Measurements from ENCODE around the gene TMEM91. TPM values are rescaled to one million over a fixed set of nuclear protein-coding genes. Genes with fewer than 3 reads are reported as not detected.

TMEM91 gene
- total and polyA plus RNA-seq, 2 of the 8 experiments (the other 6 are each of a cell fraction or from before 2014, with no cell fraction given), result 5.3 to 7.4 TPM

GRCh38 chr19:41328157-41328841 lies 48.0 kb upstream of the TMEM91 start:
- H4K91ac ChIP-seq (replicated peaks; ENCODE audit: insufficient read length, low read length), result peak overlapping the region; percentile 72
- WGBS, 2 experiments (ENCODE audit: extremely low coverage in 1 of 2, insufficient coverage in 1 of 2, insufficient read length in 1 of 2, insufficient replicate concordance in 2 of 2, low coverage in 1 of 2, low lambda C conversion rate in 2 of 2, missing lambda C conversion rate in 1 of 2), result 87% methylated on average over 22 of the region's 22 CpGs; no CpG with 5 or more reads in 1 of the 2 experiments
- no peak overlapping the region for H3K27ac ChIP-seq (ENCODE audit: low read depth, low read length)
- H3K23ac ChIP-seq (ENCODE audit: insufficient read length), result no peak overlapping the region
- H3K4ac ChIP-seq (replicated peaks; ENCODE audit: insufficient read length, low read depth, low read length), result peak overlapping the region; percentile 29
- TF ChIP-seq E2F6 (IDR thresholded peaks at IDR 0.05), result no peak
- TF ChIP-seq BACH1 (IDR thresholded peaks at IDR 0.05; ENCODE audit: low read length), result no peak
- TF ChIP-seq POU5F1 (IDR thresholded peaks at IDR 0.05; ENCODE audit: low read depth, low read length), result no peak
- no peak for TF ChIP-seq CHD2 (IDR thresholded peaks at IDR 0.05; ENCODE audit: low read length)
- no peak for TF ChIP-seq ASH2L (IDR thresholded peaks at IDR 0.05; ENCODE audit: low read length)
- TF ChIP-seq RFX5 (IDR thresholded peaks at IDR 0.05; ENCODE audit: borderline replicate concordance, low read depth, low read length), result no peak
- no peak for TF ChIP-seq CEBPB (IDR thresholded peaks at IDR 0.05; ENCODE audit: low read depth, low read length)
- H3K36me3 ChIP-seq (ENCODE audit: control insufficient read depth in 2 of 4, insufficient read depth in 4 of 4, low read length in 3 of 4), result no peaks in the 10 kb centered on the region
- H4K20me1 ChIP-seq (replicated peaks in 1 of 2; ENCODE audit: control insufficient read depth in 1 of 2, insufficient read depth in 2 of 2, low read length in 2 of 2), result peaks cover 0 to 4% of the 10 kb centered on the region in 2 experiments
- H2BK120ac ChIP-seq (replicated peaks; ENCODE audit: low read depth, low read length), result no peak overlapping the region
- peaks cover 0 to 9% (median 0%) of the 10 kb centered on the region in 4 experiments; a peak in 3 of 7 replicates for H3K27me3 ChIP-seq (replicated peaks in 1 of 4; ENCODE audit: control insufficient read depth in 3 of 4, extremely low read depth in 1 of 4, insufficient read depth in 3 of 4, low read length in 3 of 4)
- no peak overlapping the region for H2AFZ ChIP-seq (ENCODE audit: low read length)
- ChIA-PET CTCF (ENCODE audit: partially characterized antibody) (interaction anchor here (0.6 to 1.6 kb wide), 2 partner anchors 38 to 442 kb away, joined by 3 to 5 read pairs; no protein-coding TSS in a partner anchor), POLR2A (ENCODE audit: partially characterized antibody) (interaction anchor here (0.9 to 12.6 kb wide), 8 partner anchors 9 to 63 kb away, joined by 3 to 137 read pairs (median 3); partner anchors contain the start of gene CCDC97)
- H3K14ac ChIP-seq (ENCODE audit: insufficient read length), result no peak overlapping the region
- no peak overlapping the region; the same call in 1 of the 2 replicates for H4K8ac ChIP-seq (ENCODE audit: extremely low read depth, insufficient read depth, low read length)
- H2AK5ac ChIP-seq (ENCODE audit: low read depth, low read length), result peak overlapping the region; percentile 91; the same call in 1 of the 2 replicates
- no peaks in the 10 kb centered on the region for H3K79me1 ChIP-seq (ENCODE audit: low read depth, low read length)
- H3K9me3 ChIP-seq (ENCODE audit: insufficient read depth in 2 of 2, low read depth in 1 of 2, low read length in 1 of 2), result no peaks in the 10 kb centered on the region
- H3K9ac ChIP-seq (replicated peaks in 1 of 4; ENCODE audit: extremely low read depth in 1 of 4, low read depth in 3 of 4, low read length in 3 of 4), result 0 out of 7 replicates have a peak overlapping the region, but pooled peaks of 1 of the 4 experiments have one; percentile 1
- H3K79me2 ChIP-seq (ENCODE audit: control insufficient read depth in 1 of 2, insufficient read depth in 2 of 2, low read length in 2 of 2), result no peaks in the 10 kb centered on the region
- peak overlapping the region; percentile 100 for H2BK15ac ChIP-seq (ENCODE audit: low read length)
- H2BK20ac ChIP-seq (ENCODE audit: low read length), result peak overlapping the region; percentile 80; the same call in 1 of the 2 replicates
- FAIRE-seq (no peak), DNase-seq (ENCODE audit: low read depth in 1 of 2, low spot score in 2 of 2) (no peak)
- H4K5ac ChIP-seq (ENCODE audit: insufficient read length, low read depth, low read length), result no peak overlapping the region
- peak overlapping the region; percentile 61 to 98; a peak in 1 of 4 replicates for H3K4me2 ChIP-seq (ENCODE audit: insufficient read depth in 1 of 2, low read depth in 2 of 2, low read length in 2 of 2)
- peak overlapping the region; percentile 71; the same call in 1 of the 2 replicates for H3K18ac ChIP-seq (ENCODE audit: extremely low read depth, low read length)
- peaks cover 15 to 27% (median 20%) of the 10 kb centered on the region in 4 experiments for H3K4me1 ChIP-seq (replicated peaks in 1 of 4; ENCODE audit: control insufficient read depth in 3 of 4, insufficient read depth in 4 of 4, low read length in 3 of 4)
- peak overlapping the region; percentile 98; the same call in 1 of the 2 replicates for H2BK12ac ChIP-seq (ENCODE audit: low read depth, low read length)
- no peak overlapping the region for H3K4me3 ChIP-seq (ENCODE audit: extremely low read depth in 1 of 4, insufficient read depth in 2 of 4, low read depth in 3 of 4, low read length in 4 of 4)
- no peak overlapping the region for H3K56ac ChIP-seq (replicated peaks; ENCODE audit: insufficient read length, low read depth, low read length)
- H3K23me2 ChIP-seq (ENCODE audit: low read depth, low read length), result peaks cover 19% of the 10 kb centered on the region
- H2BK5ac ChIP-seq (ENCODE audit: low read depth, low read length), result peak overlapping the region; percentile 96

All from H1 (cell line).